DOHH2 (cell line): ENCODE measurements around the gene LCN10.

Source experiments
- EZH2phosphoT487 ChIP-seq: fragments of 200-600 bp; sonication (generic); IDR thresholded peaks from 2 replicates; pipeline ENCODE4 v1.6.1; 2017; ENCODE audit warnings: borderline replicate concordance, mild to moderate bottlenecking, antibody characterized with exemption, low read length, moderate library complexity, mixed read lengths
- TF ChIP-seq, protein P1 (sequence below): fragments of 200-600 bp; sonication (generic); IDR thresholded peaks from one replicate; pipeline ENCODE4 v1.5.1; 2014; ENCODE audit warnings: antibody characterized with exemption, mild to moderate bottlenecking, low read depth, low read length; ENCODE audit not compliant: poor library complexity, severe bottlenecking

DNA sequence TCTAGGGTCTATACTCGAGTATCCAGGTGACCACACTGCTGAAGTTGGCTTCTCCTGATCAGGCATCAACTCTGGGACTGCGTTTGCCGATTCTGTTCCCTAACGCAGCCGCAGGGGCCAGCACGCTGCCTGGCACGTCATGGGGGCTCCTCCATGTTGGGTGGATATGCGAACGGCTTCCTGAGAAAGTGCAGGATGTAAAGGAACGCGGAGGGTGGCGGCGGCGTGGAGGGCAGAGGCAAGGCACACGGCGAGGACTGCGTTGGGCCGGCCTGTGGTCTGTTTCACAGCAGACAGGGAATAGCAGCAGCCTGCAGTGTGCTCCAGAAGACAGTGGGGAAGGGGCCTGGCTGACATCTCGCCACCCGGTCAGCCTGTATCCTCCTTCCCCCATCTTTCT, 3.8 kb downstream of the LCN10 start:
- TF ChIP-seq, protein P1, sequence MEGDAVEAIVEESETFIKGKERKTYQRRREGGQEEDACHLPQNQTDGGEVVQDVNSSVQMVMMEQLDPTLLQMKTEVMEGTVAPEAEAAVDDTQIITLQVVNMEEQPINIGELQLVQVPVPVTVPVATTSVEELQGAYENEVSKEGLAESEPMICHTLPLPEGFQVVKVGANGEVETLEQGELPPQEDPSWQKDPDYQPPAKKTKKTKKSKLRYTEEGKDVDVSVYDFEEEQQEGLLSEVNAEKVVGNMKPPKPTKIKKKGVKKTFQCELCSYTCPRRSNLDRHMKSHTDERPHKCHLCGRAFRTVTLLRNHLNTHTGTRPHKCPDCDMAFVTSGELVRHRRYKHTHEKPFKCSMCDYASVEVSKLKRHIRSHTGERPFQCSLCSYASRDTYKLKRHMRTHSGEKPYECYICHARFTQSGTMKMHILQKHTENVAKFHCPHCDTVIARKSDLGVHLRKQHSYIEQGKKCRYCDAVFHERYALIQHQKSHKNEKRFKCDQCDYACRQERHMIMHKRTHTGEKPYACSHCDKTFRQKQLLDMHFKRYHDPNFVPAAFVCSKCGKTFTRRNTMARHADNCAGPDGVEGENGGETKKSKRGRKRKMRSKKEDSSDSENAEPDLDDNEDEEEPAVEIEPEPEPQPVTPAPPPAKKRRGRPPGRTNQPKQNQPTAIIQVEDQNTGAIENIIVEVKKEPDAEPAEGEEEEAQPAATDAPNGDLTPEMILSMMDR = no peak
- TF ChIP-seq EZH2phosphoT487 = no peak
